HepG2 (cell line): ENCODE data around the gene GFY. TPM values are rescaled to one million over a fixed set of nuclear protein-coding genes. Genes with fewer than 3 reads are reported as not detected.

Source experiments
- CEBPZ ChIP-seq: IDR thresholded peaks from 2 replicates; pipeline ENCODE4 v1.6.1; 2012; ENCODE audit warnings: low read length, improper control_type of control experiment
- CSRNP2 ChIP-seq: sonication (generic); formaldehyde crosslinking; conservative IDR thresholded peaks from 2 replicates; pipeline ENCODE4 v1.8.0; 2022; ENCODE audit warnings: low read depth, missing genetic modification reagents
- DRAP1 ChIP-seq: IDR thresholded peaks from 2 replicates; pipeline ENCODE4 v1.6.1; 2016; ENCODE audit warnings: missing genetic modification reagents, missing compliant biosample characterization
- E2F5 ChIP-seq: sonication (generic); formaldehyde crosslinking; conservative IDR thresholded peaks from 2 replicates; pipeline ENCODE4 v1.4.0; 2020; ENCODE audit warnings: missing genetic modification reagents
- EP300 ChIP-seq, 3 experiments: sonication (generic) in 1 of 3; formaldehyde crosslinking in 1 of 3; IDR thresholded peaks; 2 replicates each; pipeline versions ENCODE4 v1.5.1 to v1.6.1; 2011 to 2020; ENCODE audit warnings: low read depth in 2 of 3, low read length in 2 of 3, borderline replicate concordance in 1 of 3, improper control_type of control experiment in 1 of 3, mild to moderate bottlenecking in 1 of 3, missing genetic modification reagents in 1 of 3, moderate library complexity in 1 of 3
- HCFC1 ChIP-seq: fragments of 150-350 bp; IDR thresholded peaks from 2 replicates; pipeline ENCODE4 v1.6.1; 2014; ENCODE audit warnings: low read depth, low read length
- HIVEP1 ChIP-seq: sonication (generic); formaldehyde crosslinking; IDR thresholded peaks from 2 replicates; pipeline ENCODE4 v1.4.0; 2020; ENCODE audit warnings: mild to moderate bottlenecking, missing genetic modification reagents
- KAT8 ChIP-seq: IDR thresholded peaks from 2 replicates; pipeline ENCODE4 v1.6.1; 2016; ENCODE audit warnings: missing genetic modification reagents, missing compliant biosample characterization
- LCORL ChIP-seq, 2 experiments: fragments of 450-650 bp in 1 of 2; sonication (generic) in 1 of 2; formaldehyde crosslinking in 1 of 2; IDR thresholded peaks; 2 replicates each; pipeline versions ENCODE4 v1.5.0 to v1.6.1; 2017 to 2020; ENCODE audit warnings: antibody characterized with exemption in 1 of 2, missing genetic modification reagents in 1 of 2
- NFATC3 ChIP-seq: sonication (generic); formaldehyde crosslinking; IDR thresholded peaks from 2 replicates; pipeline ENCODE4 v1.5.1; 2020; ENCODE audit warnings: mild to moderate bottlenecking, missing genetic modification reagents
- NKX3-1 ChIP-seq: sonication (generic); formaldehyde crosslinking; IDR thresholded peaks from 2 replicates; pipeline ENCODE4 v1.5.0; 2020; ENCODE audit warnings: missing genetic modification reagents
- TBX2 ChIP-seq: sonication (generic); formaldehyde crosslinking; IDR thresholded peaks from 2 replicates; pipeline ENCODE4 v1.5.0; 2020; ENCODE audit warnings: missing genetic modification reagents, mild to moderate bottlenecking, borderline replicate concordance
- ZBTB10 ChIP-seq: sonication (generic); formaldehyde crosslinking; IDR thresholded peaks from 2 replicates; pipeline ENCODE4 v1.4.0; 2020; ENCODE audit warnings: missing genetic modification reagents, borderline replicate concordance
- ZNF143 ChIP-seq: sonication (generic); formaldehyde crosslinking; IDR thresholded peaks from 2 replicates; pipeline ENCODE4 v1.4.0; 2020; ENCODE audit warnings: missing genetic modification reagents
- ZNF275 ChIP-seq: sonication (generic); formaldehyde crosslinking; IDR thresholded peaks from 2 replicates; pipeline ENCODE4 v1.8.0; 2022; ENCODE audit warnings: missing genetic modification reagents, mild to moderate bottlenecking, inconsistent platforms, borderline replicate concordance
- ZNF562 ChIP-seq: sonication (generic); formaldehyde crosslinking; IDR thresholded peaks from 2 replicates; pipeline ENCODE4 v1.8.0; 2022; ENCODE audit warnings: missing genetic modification reagents, borderline replicate concordance
- ZNF678 ChIP-seq: sonication (generic); formaldehyde crosslinking; IDR thresholded peaks from 2 replicates; pipeline ENCODE4 v1.4.0; 2020; ENCODE audit warnings: mild to moderate bottlenecking, missing genetic modification reagents
- ZNF720 ChIP-seq: sonication (generic); formaldehyde crosslinking; IDR thresholded peaks from 2 replicates; pipeline ENCODE4 v1.4.0; 2020; ENCODE audit warnings: missing genetic modification reagents
- polyA plus RNA-seq, 8 experiments: library from polyadenylated mRNA; depleted of rRNA in 3 of 8; stranded (reverse) in 7 of 8; unstranded in 1 of 8; fragments of >200 nt; fragmentation: Illumina TruSeq in 4 of 8; extraction: Trizol in 4 of 8; gene quantifications; 2 replicates each; pipeline versions ENCODE4 v1.2.1 to v1.2.3, GENCODE V29; 2011 to 2016; ENCODE audit warnings: low read depth in 4 of 8, missing spikeins in 1 of 8, mixed read lengths in 1 of 8; ENCODE audit not compliant: insufficient read depth in 1 of 8
- total RNA-seq, 5 experiments: library from RNA; depleted of rRNA; stranded (reverse); fragments of >200 nt; fragmentation: Illumina TruSeq; extraction: Trizol; gene quantifications; 2 replicates each; pipeline ENCODE4 v1.2.3, GENCODE V29; 2016; ENCODE audit warnings: low read depth in 1 of 5

GFY gene
- total and polyA plus RNA-seq, 2 of the 13 experiments (the other 11 are each of a cell fraction or from before 2014, with no cell fraction given), result not detected

- TF ChIP-seq TBX2 (CRISPR knock-in tag), result peak; percentile 67; the same call in 1 of the 2 replicates
- TF ChIP-seq HCFC1, result no peak
- no peak for TF ChIP-seq E2F5
- TF ChIP-seq HIVEP1 (CRISPR knock-in tag), result no peak
- no peak for TF ChIP-seq ZNF562 (CRISPR knock-in tag)
- no peak for TF ChIP-seq CSRNP2
- no peak for TF ChIP-seq ZNF275 (CRISPR knock-in tag)
- 0 out of 4 replicates have a peak, but pooled peaks of 1 of the 2 experiments have one; percentile 5 for TF ChIP-seq EP300 (IDR thresholded peaks at IDR 0.05; ENCODE audit: low read depth in 2 of 2, low read length in 2 of 2)
- no peak for TF ChIP-seq EP300 (CRISPR knock-in tag; IDR thresholded peaks at IDR 0.05; ENCODE audit: borderline replicate concordance)
- TF ChIP-seq ZNF678 (CRISPR knock-in tag), result no peak
- TF ChIP-seq CEBPZ, result no peak
- TF ChIP-seq KAT8 (CRISPR knock-in tag), result peak; percentile 74
- TF ChIP-seq ZNF143 (CRISPR knock-in tag), result peak; percentile 14; the same call in 1 of the 2 replicates
- no peak for TF ChIP-seq NFATC3
- TF ChIP-seq ZBTB10 (CRISPR knock-in tag), result peak; percentile 65; the same call in 1 of the 2 replicates
- TF ChIP-seq DRAP1 (CRISPR knock-in tag), result 0 out of 2 replicates have a peak, but pooled peaks have one; percentile 22
- no peak for TF ChIP-seq LCORL (IDR thresholded peaks at IDR 0.05)
- TF ChIP-seq LCORL (CRISPR knock-in tag; IDR thresholded peaks at IDR 0.05), result peak; percentile 58
- no peak for TF ChIP-seq NKX3-1 (CRISPR knock-in tag)
- TF ChIP-seq ZNF720 (CRISPR knock-in tag), result no peak
Observed at GRCh38 chr19:49473868-49474541, 48.8 kb downstream of the GFY start, which contains the start of gene FLT3LG (continued).
